Measurements from ENCODE around the gene KLHL3. TPM values are rescaled to one million over a fixed set of nuclear protein-coding genes. Genes with fewer than 3 reads are reported as not detected.

KLHL3 gene
- polyA plus RNA-seq, 1 of the 3 experiments (the other 2 are of a cell fraction) = 3.8 TPM

DNA sequence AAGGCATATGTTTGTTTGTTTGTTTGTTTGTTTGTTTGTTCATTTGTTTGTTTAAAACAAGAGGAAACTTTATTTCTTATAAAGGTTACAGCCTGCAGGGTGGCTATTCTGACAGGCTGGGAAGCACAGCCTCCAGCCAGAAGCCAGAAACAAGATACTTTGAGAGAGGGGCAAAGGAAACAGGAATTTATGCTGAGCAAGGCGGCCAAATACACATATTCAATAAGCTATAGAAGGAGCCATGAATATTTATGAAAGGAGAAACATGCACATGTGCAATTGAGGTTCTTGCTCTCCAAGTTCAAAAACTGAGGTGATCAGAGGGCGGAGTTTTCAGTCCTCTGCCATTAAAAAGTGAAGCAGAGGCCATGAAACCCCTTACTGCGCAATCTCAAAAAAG is 19.6 kb downstream of the KLHL3 start:
- H3K9me3 ChIP-seq = no peaks in the 10 kb centered on the region
- H3K9ac ChIP-seq = no peak overlapping the region
- H3K4me3 ChIP-seq (ENCODE audit: low read depth in 2 of 2, low read length in 1 of 2) = no peak overlapping the region
- H3F3A ChIP-seq (replicated peaks; ENCODE audit: insufficient read depth) = no peaks in the 10 kb centered on the region
- no peaks in the 10 kb centered on the region for H3K79me2 ChIP-seq (ENCODE audit: insufficient read depth)
- no peak for DNase-seq
- H3K9me2 ChIP-seq = no peaks in the 10 kb centered on the region
- no peaks in the 10 kb centered on the region for H3K27me3 ChIP-seq (ENCODE audit: insufficient read depth)
- no peaks in the 10 kb centered on the region for H3K4me1 ChIP-seq (ENCODE audit: control insufficient read depth in 1 of 2, insufficient read depth in 2 of 2, low read depth in 1 of 2, low read length in 1 of 2)
- no peak overlapping the region for H2AFZ ChIP-seq (ENCODE audit: low read depth)
- no peaks in the 10 kb centered on the region for H4K20me1 ChIP-seq (ENCODE audit: insufficient read depth)
- TF ChIP-seq RFX5 (IDR thresholded peaks at IDR 0.05; ENCODE audit: low read length) = no peak
- no peak for TF ChIP-seq NFIC (IDR thresholded peaks at IDR 0.05; ENCODE audit: borderline replicate concordance)
- TF ChIP-seq FOXJ3 (CRISPR knock-in tag; IDR thresholded peaks at IDR 0.05) = no peak
- TF ChIP-seq, protein P1, sequence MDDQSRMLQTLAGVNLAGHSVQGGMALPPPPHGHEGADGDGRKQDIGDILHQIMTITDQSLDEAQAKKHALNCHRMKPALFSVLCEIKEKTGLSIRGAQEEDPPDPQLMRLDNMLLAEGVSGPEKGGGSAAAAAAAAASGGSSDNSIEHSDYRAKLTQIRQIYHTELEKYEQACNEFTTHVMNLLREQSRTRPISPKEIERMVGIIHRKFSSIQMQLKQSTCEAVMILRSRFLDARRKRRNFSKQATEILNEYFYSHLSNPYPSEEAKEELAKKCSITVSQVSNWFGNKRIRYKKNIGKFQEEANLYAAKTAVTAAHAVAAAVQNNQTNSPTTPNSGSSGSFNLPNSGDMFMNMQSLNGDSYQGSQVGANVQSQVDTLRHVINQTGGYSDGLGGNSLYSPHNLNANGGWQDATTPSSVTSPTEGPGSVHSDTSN (IDR thresholded peaks at IDR 0.05) = no peak
- TF ChIP-seq EP300 (IDR thresholded peaks at IDR 0.05; ENCODE audit: borderline replicate concordance in 1 of 2, low read depth in 1 of 2, low read length in 1 of 2) = no peak
- no peak for TF ChIP-seq USF2 (IDR thresholded peaks at IDR 0.05; ENCODE audit: borderline replicate concordance, low read depth, low read length)
- no peak for TF ChIP-seq TCF12 (IDR thresholded peaks at IDR 0.05)
- ChIA-PET CTCF (interaction anchor here (0.8 to 1.8 kb wide), 4 partner anchors 27 to 87 kb away, joined by 3 to 7 read pairs (median 4); no protein-coding TSS in a partner anchor), POLR2A (no interaction called here)
- no peak overlapping the region for H3K4me2 ChIP-seq
- WGBS (ENCODE audit: low lambda C conversion rate) = 73% methylated on average over 3 of the region's 3 CpGs
- no peaks in the 10 kb centered on the region for H3K36me3 ChIP-seq (replicated peaks in 1 of 2; ENCODE audit: control insufficient read depth in 1 of 2, insufficient read depth in 2 of 2, low read length in 1 of 2)
- H3K27ac ChIP-seq (ENCODE audit: low read depth in 2 of 2, low read length in 1 of 2) = no peak overlapping the region

DNA sequence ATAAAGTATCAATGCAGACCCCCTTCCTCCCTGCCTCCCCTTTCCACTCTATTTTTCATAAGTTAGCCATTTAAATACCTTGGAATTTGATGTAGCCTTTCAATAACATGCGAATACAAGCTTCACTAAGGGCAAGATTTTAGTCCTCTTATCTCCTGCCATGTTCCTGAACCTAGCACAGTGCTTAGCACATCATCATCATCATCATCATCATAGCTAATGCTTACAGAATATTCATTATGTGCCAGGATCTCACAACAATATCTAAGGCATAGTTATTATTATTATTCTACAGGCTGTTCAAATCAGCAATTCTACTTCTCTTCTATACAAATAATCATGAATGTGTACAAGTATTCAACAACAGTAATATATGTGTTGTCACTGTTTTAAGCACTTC is 20.4 kb downstream of the KLHL3 start:
- TF ChIP-seq RFX5 (IDR thresholded peaks at IDR 0.05; ENCODE audit: low read length) (no peak), GABPA (IDR thresholded peaks at IDR 0.05; ENCODE audit: low read depth) (no peak), NRF1 (IDR thresholded peaks at IDR 0.05; ENCODE audit: low read depth, low read length) (no peak), ZBTB33 (IDR thresholded peaks at IDR 0.05; ENCODE audit: borderline replicate concordance, low read depth) (no peak), FOSL2 (IDR thresholded peaks at IDR 0.05; ENCODE audit: borderline replicate concordance, low read depth) (no peak), REST (IDR thresholded peaks at IDR 0.05; ENCODE audit: low read depth, low read length) (no peak), TEAD4 (IDR thresholded peaks at IDR 0.05; ENCODE audit: borderline replicate concordance, insufficient read depth) (no peak), JUND (IDR thresholded peaks at IDR 0.05) (no peak), SMC3 (IDR thresholded peaks at IDR 0.05; ENCODE audit: low read depth, low read length) (no peak), RAD21 (IDR thresholded peaks at IDR 0.05; ENCODE audit: low read length) (no peak), YY1 (IDR thresholded peaks at IDR 0.05; ENCODE audit: low read depth) (no peak)
- TF ChIP-seq, protein P2, sequence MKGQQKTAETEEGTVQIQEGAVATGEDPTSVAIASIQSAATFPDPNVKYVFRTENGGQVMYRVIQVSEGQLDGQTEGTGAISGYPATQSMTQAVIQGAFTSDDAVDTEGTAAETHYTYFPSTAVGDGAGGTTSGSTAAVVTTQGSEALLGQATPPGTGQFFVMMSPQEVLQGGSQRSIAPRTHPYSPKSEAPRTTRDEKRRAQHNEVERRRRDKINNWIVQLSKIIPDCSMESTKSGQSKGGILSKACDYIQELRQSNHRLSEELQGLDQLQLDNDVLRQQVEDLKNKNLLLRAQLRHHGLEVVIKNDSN (IDR thresholded peaks at IDR 0.05; ENCODE audit: borderline replicate concordance, low read depth) = no peak
- TF ChIP-seq, protein P1 (IDR thresholded peaks at IDR 0.05) = no peak
- no peaks in the 10 kb centered on the region for H3K36me3 ChIP-seq (replicated peaks in 1 of 2; ENCODE audit: control insufficient read depth in 1 of 2, insufficient read depth in 2 of 2, low read length in 1 of 2)
- WGBS (ENCODE audit: low lambda C conversion rate) = 71% methylated on average over 1 of the region's 1 CpG
- no peaks in the 10 kb centered on the region for H4K20me1 ChIP-seq (ENCODE audit: insufficient read depth)
- H3K9me3 ChIP-seq = no peaks in the 10 kb centered on the region
- H3K4me2 ChIP-seq = no peak overlapping the region
- ChIA-PET POLR2A (no interaction called here), CTCF (interaction anchor here (1.1 to 1.8 kb wide), 3 partner anchors 13 to 55 kb away, joined by 3 to 7 read pairs (median 5); no protein-coding TSS in a partner anchor)
- H3K9me2 ChIP-seq = no peaks in the 10 kb centered on the region
- no peaks in the 10 kb centered on the region for H3F3A ChIP-seq (replicated peaks; ENCODE audit: insufficient read depth)
- H3K27ac ChIP-seq (ENCODE audit: low read depth in 2 of 2, low read length in 1 of 2) = no peak overlapping the region
- H2AFZ ChIP-seq (ENCODE audit: low read depth) = no peak overlapping the region
- no peak overlapping the region for H3K4me3 ChIP-seq (ENCODE audit: low read depth in 2 of 2, low read length in 1 of 2)
- no peak overlapping the region for H3K9ac ChIP-seq
- DNase-seq = no peak
- H3K27me3 ChIP-seq (ENCODE audit: insufficient read depth) = no peaks in the 10 kb centered on the region
- H3K4me1 ChIP-seq (ENCODE audit: control insufficient read depth in 1 of 2, insufficient read depth in 2 of 2, low read depth in 1 of 2, low read length in 1 of 2) = no peaks in the 10 kb centered on the region
- no peaks in the 10 kb centered on the region for H3K79me2 ChIP-seq (ENCODE audit: insufficient read depth)
